ENCODE measurements around the gene MYO1A.
"Not testable (repeated sequence)": the region's sequence is repeated elsewhere in the genome, so short reads cannot be mapped to it uniquely, and the experiment has no call there.

Gene MYO1A

GRCh38 chr12:56993346-56993745 lies 56.6 kb downstream of the MYO1A start:
- no peak for DNase-seq (ENCODE audit: low read depth)

- DNase-seq (ENCODE audit: low read depth) = no peak
These were observed 58.3 kb downstream of the MYO1A start for GRCh38 chr12:56991319-56992246.

GRCh38 chr12:56990648-56991318 lies 59.1 kb downstream of the MYO1A start:
- DNase-seq (ENCODE audit: low read depth) = no peak

GRCh38 chr12:56989861-56990610 lies 59.9 kb downstream of the MYO1A start:
- DNase-seq (ENCODE audit: low read depth) = no peak

- DNase-seq (ENCODE audit: low read depth) = no peak
These were observed 61.7 kb downstream of the MYO1A start for GRCh38 chr12:56988207-56988739.

GRCh38 chr12:56987551-56988053 lies 62.3 kb downstream of the MYO1A start:
- peak; percentile 51 for DNase-seq (ENCODE audit: low read depth)

GRCh38 chr12:56987011-56987410 lies 62.9 kb downstream of the MYO1A start:
- DNase-seq (ENCODE audit: low read depth) = no peak

GRCh38 chr12:56985714-56986113 lies 64.2 kb downstream of the MYO1A start:
- not testable (repeated sequence) for DNase-seq (ENCODE audit: low read depth)

- no peak for DNase-seq (ENCODE audit: low read depth)
These were observed 66.5 kb downstream of the MYO1A start for GRCh38 chr12:56983386-56983785.

- not testable (repeated sequence) for DNase-seq (ENCODE audit: low read depth)
These were observed 67.2 kb downstream of the MYO1A start for GRCh38 chr12:56982578-56983236.

GRCh38 chr12:56980941-56981530 lies 68.9 kb downstream of the MYO1A start:
- DNase-seq (ENCODE audit: low read depth) = no peak

GRCh38 chr12:56980268-56980667 lies 69.7 kb downstream of the MYO1A start:
- DNase-seq (ENCODE audit: low read depth) = no peak

GRCh38 chr12:56979628-56980027 lies 70.3 kb downstream of the MYO1A start:
- no peak for DNase-seq (ENCODE audit: low read depth)

Data from stromal cell of bone marrow (primary cell).